NOMO-1 (cell line): ENCODE measurements around the gene DSC3.
"Not testable (repeated sequence)": the region's sequence is repeated elsewhere in the genome, so short reads cannot be mapped to it uniquely, and the experiment has no call there.

Experiments
- DNase-seq, 2 experiments: peaks; one replicate each; lab custom pipeline; 2025; ENCODE audit not compliant: unreplicated experiment in 2 of 2; lab: John Stamatoyannopoulos, UW

DSC3 gene

DNA sequence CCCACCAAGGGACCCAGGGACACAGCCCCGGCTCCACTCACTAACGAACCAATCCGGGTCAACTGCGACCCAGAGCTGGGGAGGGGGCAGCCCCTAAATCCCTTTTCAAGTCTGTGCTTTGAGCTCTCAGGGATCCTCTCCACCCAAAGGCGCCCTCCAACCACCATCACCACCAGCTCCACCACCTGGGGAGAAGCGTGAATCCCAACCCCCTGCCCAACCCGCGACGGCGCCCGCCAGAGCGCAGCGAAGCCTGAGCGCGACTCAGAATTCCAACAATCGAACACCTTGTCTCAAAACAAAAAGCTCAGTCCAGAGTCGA lies 497 bp downstream of the DSC3 start:
- DNase-seq: no peak

DNA sequence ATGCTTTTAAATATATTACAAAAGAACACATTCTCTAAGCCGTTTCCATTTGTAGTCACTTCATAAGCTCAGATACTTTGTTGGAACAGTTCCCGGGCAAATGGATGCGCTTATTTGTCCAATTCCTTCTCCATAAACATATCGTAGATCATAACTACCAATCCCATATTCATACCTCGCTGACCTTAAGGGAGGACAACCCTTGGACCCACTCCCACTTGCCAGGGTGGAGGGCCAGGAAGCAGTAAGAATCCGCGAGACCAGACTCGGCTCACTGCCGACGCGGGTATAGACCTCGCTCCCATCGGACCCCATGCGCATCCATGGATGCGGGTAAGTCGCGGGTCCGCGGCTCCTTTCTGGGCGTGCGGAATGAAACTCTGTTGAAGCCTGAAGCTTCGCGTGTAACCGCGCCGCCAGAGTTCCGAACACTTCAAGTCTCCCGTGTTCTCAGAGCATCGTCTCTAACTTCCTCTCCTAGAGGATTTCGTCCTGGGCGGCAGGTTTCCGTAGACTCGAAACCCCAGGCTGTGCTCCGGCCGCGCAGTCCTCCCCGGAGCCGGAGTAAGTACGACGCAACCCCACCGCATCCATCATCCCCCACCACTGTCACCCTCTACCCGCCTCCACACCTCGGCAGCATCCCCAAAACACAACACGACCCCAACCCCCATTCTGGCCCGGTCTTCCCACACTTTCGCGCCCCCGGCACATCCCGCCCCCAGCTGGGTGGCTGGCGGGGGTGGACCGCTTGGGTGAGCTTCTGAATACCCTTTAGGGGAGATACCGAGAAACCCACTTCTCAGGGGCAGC lies 1.1 kb downstream of the DSC3 start:
- no peak for DNase-seq

DNA sequence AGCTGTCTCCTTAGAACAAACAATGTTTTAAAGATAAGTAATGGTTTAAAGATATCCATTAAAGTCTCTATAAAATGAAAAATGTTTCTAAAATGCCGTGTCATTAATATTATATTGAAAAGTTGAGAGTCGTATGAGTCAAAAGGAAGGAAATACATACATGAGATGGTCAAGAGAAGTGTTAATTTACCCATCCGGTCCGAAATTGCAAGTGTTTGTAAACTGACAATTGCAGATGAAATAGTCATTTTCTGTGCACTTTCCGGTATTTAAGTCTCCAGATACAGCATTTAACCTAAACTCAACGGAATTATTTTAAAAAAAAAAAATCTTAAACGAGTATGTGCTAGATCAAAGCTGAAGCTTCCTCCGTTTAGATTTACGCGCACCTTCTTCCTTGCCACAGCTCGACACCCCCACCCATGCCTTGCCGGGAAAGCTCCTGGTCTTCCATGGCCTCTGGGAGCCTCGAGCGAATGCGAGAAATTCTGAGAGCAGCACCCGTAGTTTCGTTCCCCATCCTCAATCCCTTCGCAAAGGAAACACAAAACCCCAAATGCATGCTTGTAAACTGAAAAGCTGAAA lies 1.8 kb downstream of the DSC3 start:
- no peak for DNase-seq

DNA sequence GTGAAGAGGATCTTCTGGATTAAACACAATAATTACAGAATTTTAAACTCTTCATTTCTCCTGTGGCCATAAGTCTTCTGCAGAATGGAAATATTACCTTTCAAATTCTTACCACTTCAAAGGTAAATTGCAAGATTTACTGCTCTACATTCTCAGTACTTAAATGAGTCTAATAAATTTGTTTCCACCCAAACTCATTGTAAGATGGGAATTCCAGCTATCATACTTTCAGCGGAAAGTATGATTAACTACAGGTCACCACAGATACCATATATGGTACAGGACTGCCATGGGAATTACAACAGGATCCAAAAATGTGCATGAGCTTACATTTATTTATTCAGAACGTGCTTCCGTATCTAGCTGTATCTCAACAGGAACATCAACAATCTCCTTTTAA lies 3.1 kb downstream of the DSC3 start:
- no peak for DNase-seq

DNA sequence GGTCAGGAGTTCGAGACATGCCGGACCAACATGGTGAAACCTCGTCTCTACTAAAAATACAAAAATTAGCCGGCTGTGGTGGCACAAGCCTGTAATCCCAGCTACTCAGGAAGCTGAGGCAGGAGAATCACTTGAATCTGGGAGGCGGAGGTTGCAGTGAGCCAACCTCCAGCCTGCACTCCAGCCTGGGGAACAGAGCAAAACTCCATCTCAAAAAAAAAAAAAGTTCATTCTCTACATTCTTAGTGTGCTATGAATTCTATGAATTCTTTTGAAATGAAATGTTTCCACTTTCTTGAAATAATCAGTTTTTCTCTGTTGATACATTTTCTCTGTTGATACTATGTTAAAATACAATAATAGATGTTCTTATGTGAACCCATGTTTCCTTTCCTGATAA lies 4.9 kb downstream of the DSC3 start:
- DNase-seq: not testable (repeated sequence)

DNA sequence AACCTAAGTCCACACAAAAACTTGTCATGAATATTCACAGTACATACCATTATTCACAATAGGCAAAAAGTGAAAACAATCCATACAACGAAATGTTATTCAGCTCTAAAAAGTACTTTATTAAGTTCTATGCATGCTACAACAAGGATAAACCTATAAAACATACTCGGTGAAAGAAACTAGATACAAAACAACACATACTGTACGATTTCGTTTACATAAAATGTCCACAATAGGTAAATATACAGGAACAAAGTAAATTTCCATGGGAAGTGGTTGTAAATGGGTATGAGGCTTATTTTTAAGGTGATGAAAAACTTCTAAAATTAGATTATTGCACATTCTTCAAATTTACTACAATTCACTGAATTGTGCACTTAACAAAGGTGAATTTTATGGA lies 8.0 kb downstream of the DSC3 start:
- no peak for DNase-seq

DNA sequence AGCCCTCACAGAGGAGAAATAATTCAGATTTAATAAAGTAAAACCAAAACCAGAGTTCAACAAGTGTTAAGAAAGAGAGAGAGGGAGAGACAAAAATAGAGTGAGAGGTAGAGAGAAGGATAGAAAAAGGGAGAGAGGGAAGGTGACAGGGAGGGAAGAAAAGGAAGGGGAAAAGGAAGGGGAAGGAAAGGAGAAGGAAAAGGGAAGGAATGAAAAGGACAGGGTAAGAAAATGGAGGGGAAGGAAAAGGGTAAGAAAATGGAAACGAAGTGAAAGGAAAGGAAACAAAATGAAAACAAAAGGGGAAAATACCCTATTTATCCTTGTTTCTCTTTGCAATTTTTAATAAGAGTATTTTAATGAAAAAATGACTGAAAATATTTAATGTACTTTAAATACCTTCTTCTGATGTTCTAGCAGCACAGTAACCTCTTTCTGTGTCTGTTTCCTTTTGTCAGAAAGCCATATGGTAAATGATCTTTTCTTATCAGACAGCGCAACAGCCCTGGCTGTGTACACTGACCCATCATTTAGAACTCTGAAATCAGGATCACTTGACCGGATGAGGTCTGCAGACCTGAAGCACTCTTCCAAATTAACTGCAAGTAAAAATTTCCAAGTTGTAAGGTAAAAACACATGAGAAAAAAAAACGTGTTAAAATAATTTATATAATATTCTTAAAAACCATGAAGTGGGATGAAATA lies 11.8 kb downstream of the DSC3 start:
- no peak for DNase-seq

DNA sequence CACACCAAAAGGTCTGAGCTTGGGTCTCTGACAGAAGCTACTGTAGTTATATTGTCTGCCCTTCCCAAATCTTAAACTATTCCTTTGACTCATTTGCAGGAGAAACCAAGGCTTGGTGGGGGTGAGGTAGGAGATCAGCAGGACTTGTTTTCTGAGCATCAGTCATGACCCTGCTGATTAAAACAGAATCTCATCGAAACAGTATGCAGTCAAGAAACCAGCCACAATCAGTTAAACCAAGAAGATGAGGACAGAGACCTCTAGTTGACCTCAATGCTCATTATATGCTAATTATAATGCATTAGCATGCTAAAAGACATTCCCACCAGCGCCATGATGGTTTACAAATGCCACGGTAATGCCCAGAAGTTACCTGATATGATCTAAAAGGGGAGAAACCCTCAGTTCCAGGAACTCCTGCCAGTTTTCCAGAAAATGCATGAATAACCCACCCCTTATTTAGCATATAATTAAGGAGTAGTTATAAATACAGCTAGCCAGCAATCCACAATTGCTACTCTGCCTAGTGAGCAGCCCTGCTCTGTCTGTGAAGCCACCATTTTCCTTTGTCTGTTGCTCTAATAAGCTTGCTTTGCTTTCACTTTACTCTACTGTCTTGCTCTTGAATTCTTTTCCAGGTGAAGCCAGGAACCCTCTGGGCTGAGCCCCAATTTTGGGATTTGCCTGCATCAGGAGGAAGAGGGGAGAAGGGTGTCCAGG lies 26.7 kb downstream of the DSC3 start:
- DNase-seq: no peak

DNA sequence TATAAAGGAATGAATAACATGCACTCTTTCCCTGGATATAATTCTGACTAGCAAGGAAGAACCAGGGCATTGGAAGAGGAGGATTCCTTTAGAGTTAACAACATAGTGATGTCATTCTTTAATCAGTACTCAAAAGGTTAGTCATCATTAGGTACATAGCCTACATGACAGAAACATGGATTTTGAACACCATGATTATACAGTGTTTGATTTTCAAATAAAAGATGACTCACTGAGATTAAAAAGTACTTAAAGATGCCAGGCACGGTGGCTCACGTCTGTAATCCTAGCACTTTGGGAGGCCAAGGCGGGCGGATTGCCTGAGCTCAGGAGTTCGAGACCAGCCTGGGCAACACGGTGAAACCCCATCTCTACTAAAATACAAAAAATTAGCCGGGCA lies 31.1 kb downstream of the DSC3 start:
- not testable (repeated sequence) for DNase-seq

DNA sequence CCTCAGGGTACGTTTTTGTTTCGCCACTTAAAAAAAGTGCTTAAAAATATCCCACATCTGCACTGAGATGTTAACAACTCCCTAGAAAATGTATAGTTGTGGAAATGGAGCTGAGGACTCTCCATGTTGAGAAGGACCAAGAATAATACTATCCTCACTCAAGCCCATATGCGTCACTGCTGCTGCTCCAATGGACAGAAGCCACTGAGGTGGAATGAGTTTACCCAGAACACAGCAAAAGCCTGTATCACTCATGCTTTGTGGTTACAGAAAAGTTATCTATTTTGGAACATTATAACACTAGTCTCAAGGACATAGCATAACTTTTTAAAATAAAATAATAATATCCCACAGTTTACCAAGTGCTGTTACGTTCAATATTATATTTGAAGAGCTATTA lies 31.9 kb downstream of the DSC3 start:
- DNase-seq: no peak

DNA sequence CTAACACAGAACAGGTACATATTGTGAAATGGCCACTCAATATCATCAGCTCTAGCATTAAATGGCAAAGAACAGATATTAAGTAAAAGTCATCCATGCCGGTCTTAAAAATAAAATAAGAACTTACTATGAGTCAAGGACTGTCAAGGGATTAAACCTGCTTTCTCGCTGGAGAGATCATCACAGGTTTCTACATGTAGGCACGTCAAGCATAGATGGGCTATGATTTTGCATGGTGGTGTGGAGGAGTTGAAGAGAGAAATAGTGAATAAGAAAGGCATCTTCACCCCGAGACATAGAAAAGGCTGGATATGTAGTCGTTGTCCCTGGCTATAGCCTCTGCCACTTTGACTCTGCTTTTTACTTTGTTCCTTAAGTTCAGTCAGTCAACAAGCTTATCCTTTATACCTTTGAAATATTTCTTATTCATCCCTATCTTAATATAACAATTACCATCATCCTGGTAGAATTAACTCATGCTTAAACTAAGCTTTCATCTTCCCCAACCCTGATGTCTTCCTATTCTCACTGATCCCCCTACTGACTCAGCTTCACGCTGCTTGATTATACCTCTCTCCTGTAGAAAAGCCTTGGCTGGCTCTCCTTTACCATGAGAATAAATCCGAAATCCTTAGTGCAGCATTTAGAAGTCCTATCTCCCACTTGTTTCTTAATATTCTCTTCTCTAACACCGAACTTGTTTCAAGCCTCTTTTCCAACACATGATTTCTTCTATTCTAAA lies 42.5 kb downstream of the DSC3 start:
- DNase-seq: no peak

DNA sequence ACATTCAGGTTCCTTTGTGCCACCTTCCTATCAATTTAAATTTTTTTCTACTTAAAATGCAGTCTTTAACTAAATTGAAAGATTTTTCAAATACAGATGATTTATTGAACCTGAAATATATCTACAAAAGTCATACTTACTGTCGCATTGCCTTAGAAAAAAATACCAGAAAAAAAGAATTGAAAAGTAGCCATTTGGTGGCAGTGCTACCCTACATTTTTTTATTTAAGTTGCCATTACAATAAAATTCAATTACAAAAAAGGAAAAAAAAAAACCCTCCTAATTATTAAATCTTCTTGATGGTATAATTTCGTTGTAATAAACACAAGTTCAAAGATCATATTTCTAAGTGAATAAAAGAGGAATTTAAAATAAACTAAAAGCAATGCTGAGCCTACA lies 43.4 kb downstream of the DSC3 start:
- peak in 1 of 2 experiments; percentile 0 for DNase-seq

DNA sequence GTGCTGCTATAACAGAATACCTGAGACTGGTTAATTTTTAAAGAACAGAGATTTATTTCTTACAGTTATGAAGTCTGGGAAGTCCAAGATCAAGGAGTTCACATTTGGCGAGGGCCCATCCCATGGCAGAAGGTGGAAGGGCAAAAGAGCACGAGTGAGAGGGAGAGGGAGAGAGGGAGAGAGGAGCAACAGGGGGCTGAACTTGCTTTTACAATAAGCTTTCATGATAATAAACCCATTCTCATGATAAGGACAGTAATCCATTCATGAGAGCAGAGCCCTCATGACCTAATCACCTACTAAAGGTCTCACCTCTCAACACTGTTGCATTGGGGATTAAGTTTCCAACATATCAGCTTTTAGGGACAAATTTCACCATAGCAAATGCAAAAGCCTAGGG lies 45.3 kb downstream of the DSC3 start:
- no peak for DNase-seq

DNA sequence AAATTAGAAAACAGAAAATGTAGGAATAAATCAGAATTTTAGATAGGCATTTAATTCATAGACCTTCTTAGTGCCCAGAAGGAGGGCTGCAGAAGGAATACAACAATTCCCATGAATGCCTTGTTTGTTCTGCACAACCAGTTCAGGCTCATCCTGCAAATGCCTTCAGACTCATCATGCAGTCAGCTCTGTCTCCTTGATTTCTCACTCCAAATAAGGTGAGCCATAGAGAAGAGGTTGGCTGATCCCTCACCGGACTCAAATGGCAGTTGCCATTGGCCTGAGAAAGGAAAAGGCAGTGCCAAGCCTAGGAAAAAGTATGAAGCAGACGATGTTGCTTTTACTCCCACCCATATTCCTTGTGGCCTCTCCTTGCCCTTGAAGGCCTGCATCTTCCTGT lies 50.3 kb downstream of the DSC3 start:
- no peak for DNase-seq

DNA sequence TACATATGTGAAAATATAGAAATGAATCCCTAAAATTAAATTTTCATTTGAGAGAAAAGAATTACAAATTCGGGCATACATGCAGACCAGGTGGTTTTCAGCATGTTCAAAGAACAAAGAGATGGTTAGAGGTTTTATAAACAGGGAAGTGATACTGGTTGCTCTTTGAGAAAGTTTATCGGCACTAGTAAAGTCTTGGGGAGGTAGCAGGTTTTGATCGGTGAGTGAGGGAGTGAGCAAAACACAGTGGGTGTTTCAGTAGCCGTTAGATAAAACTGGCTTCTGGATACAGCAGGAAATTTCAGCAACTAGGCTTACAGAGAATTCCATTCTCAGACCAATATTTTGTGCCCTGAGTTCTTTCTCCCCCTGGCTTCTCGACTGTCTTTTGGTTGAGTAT lies 51.1 kb downstream of the DSC3 start:
- peak in 1 of 2 experiments; percentile 31 for DNase-seq

DNA sequence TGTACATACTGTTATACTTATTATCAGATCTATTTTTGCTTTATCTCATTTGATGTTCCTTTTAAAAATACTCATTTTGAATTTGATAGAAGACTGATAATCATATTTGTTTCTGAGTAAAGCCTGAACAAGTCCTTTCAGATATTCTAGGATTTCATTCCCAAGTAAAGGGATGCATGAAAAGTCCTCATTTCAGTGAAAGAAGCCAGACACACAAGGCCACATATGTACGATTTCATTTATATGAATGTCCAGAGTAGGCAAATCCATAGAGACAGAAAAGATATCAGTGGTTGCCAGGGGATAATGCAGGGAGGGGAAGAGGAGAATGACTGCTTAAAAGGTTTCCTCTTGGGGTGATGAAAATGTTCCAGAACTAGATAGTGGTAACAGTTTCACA lies 53.4 kb downstream of the DSC3 start:
- no peak for DNase-seq

DNA sequence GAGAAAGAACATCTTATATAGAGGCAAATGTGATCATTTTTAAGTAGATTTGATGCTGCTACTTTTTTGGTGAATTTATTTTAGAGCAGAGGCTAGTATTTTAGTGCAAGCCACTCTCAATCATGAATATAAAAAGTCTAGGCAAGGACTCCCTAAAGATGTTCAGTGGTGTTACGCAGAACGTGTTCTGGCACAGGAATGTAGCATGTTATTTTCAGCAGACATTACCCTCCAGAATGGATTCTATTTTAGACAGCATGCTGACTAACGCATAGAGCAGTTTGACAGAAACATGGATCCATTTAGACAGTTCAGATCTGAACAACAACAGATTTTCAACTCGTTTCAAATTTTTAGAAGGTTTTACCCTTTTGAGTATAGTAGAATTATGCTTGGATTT lies 54.1 kb downstream of the DSC3 start:
- no peak for DNase-seq

DNA sequence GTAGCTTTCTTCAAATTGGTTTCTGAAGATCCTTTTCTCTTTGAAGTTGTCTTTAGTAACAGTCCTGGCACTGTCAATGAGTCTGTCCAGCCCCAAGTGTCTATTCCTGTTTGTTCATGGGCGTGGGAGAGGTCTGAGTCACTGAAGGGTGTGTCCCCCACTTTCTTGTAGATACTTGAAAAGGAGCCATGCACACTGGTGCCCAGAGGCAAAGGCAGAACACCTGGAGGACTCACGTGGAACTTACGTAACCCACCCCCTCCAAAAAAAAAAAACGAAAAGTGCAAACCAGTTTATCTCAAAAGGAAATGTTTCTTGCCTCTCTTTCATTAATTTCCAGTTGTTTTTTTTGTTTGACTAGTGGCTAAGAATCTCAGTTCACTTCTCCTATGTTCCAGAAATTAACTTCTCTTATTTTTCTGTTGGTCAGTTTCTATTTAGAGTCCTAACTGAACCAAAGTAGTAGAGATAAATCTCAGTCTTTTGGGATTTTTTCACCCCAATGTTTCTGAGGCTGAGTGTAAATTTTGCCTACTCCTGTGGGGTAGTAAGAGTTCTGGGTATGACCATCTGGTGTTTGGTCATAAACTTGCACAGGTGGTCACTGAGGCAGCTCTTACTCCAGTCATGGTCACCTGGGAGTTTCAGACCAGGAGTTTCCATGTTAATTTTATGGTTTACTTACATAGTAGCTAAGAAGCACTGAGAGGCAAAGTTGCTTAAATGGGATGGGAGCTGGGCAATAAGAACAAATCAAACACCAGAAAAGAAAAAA lies 54.9 kb downstream of the DSC3 start:
- DNase-seq: no peak

DNA sequence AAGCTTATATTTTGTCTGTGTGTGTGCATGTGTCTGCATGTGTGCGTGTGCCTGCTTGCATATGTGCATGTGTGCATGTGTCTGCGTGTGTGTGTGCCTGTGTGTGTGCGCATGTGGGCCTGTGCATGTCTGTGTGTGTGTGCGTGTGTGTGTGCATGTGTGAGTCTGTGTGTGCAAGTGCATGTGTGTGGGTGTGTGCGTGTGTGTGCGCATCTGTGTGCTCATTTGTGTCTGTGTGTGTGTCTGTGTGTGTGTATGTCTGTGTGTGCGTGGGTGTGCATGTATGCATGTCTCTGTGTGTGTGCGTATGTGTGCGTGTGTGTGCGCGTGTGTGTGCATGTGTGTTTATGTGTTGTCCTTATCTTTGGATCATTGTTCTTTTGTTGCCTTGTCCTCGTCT lies 56.8 kb downstream of the DSC3 start:
- DNase-seq: no peak
